ENCODE measurements around the gene ADPRH. TPM values are rescaled to one million over a fixed set of nuclear protein-coding genes. Genes with fewer than 3 reads are reported as not detected.

ADPRH gene
- total RNA-seq, 1 experiment from 2014 or later: 0.69 TPM

- Histone ChIP-seq H3K36me3 (no peaks in the 10 kb centered on the region), H3K27me3 (no peaks in the 10 kb centered on the region), H3K4me3 (no peak overlapping the region), H3K9me3 (no peaks in the 10 kb centered on the region)
- no peak for DNase-seq
These were observed 51.6 kb downstream of the ADPRH start for GRCh38 chr3:119630880-119631329.

DNA sequence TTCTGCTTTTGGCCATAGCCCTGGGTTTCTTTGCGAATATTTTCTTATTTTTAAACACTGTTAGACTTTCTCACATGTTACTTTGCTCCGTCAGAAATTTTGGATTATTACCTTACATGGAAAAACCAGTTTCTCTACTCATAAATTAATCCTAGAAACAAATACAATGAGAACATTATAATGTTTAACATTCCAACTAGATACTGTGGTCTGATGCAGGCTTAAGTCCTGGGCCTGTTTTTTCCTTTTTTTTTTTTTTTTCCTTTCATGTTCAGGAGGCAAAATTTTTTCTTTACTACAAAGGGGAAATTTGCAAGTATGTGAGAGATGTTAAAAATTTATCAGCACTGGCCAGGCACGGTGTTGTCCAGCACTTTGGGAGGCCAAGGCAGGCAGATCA, 52.2 kb downstream of the ADPRH start:
- no peak for DNase-seq
- H3K27me3 ChIP-seq: no peaks in the 10 kb centered on the region
- no peaks in the 10 kb centered on the region for H3K36me3 ChIP-seq
- no peak overlapping the region for H3K4me3 ChIP-seq
- H3K9me3 ChIP-seq: no peaks in the 10 kb centered on the region

- no peaks in the 10 kb centered on the region for H3K27me3 ChIP-seq
- no peak for DNase-seq
- no peak overlapping the region for H3K4me3 ChIP-seq
- no peaks in the 10 kb centered on the region for H3K9me3 ChIP-seq
- no peaks in the 10 kb centered on the region for H3K36me3 ChIP-seq
These were observed 52.9 kb downstream of the ADPRH start for GRCh38 chr3:119632216-119632615.

DNA sequence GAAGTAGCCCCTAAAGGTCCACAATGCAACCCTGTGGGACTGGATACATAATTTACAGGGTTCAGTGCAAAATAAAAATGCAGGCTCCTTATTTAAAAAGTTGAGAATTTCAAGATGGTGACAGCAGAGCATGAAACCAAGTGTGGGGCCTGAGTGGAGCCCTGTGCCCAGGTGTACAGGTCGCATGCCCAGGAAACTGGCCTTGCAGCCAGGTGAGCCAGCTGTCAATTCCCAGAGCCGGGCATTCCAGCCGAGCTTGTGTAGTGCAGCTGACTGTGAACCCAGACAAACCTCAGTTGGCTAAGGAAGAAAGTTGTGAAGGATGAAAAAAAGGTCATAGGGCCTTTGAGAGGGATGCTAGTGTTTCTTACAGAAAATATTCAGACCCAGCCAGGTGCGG, 53.5 kb downstream of the ADPRH start:
- Histone ChIP-seq H3K36me3 (no peaks in the 10 kb centered on the region), H3K27me3 (no peaks in the 10 kb centered on the region), H3K4me3 (no peak overlapping the region), H3K9me3 (no peaks in the 10 kb centered on the region)
- no peak for DNase-seq

- Histone ChIP-seq H3K9me3 (no peaks in the 10 kb centered on the region), H3K4me3 (no peak overlapping the region), H3K27me3 (no peaks in the 10 kb centered on the region), H3K36me3 (no peaks in the 10 kb centered on the region)
- no peak for DNase-seq
These were observed 56.4 kb downstream of the ADPRH start for GRCh38 chr3:119635719-119636118.

GRCh38 chr3:119636249-119636648, 57.0 kb downstream of the ADPRH start:
- Histone ChIP-seq H3K9me3 (no peaks in the 10 kb centered on the region), H3K27me3 (no peaks in the 10 kb centered on the region), H3K4me3 (no peak overlapping the region), H3K36me3 (no peaks in the 10 kb centered on the region)
- no peak for DNase-seq

DNA sequence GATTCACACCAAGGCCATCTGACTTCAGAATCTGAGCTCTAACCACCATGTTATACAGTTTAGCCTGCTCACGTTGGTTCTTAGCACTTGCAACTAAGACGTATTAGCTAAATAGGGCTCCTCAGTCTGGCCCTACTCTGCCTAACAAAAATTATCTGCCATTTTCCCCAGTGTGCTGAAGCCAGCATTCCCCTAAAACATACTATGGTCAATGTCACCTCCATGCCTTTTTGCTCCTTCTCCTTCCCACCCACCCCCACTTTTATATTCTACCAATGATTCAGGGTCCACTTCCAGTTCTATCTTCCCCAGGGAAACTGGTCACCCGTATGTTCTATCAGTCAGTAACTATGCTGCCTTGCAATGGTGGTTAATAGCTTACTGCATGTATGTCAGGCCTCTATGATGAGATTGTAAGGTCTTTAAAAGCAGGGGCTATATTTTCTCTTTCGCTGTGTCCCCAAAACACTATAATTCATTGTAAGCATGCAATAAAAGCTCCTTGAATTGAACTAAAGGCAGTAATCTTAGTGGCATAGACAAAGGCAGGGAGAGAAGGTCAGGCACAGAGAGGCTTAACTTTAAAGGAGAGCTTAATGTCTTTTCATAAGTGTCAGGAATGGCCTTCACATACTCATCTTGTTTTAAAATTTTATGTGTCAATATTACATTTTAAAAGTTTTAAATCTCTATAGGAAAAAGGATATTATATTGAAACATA, 57.8 kb downstream of the ADPRH start:
- Histone ChIP-seq H3K4me3 (no peak overlapping the region), H3K36me3 (no peaks in the 10 kb centered on the region), H3K9me3 (no peaks in the 10 kb centered on the region), H3K27me3 (no peaks in the 10 kb centered on the region)
- no peak for DNase-seq

GRCh38 chr3:119637679-119638477, 58.6 kb downstream of the ADPRH start:
- Histone ChIP-seq H3K36me3 (no peaks in the 10 kb centered on the region), H3K9me3 (no peaks in the 10 kb centered on the region), H3K27me3 (no peaks in the 10 kb centered on the region), H3K4me3 (no peak overlapping the region)
- peak; percentile 60 for DNase-seq

Other genes with a start within 250 kb of the ADPRH start
- 27.9 and 37.9 TPM in 2 replicates for gene TMEM39A, start 115.9 kb upstream of the ADPRH start, total RNA-seq (2014; rRNA removed; shearing (Covaris generic); ENCODE audit: low replicate concordance)
- 12.4 and 24.8 TPM in 2 replicates for gene POGLUT1, start 110.5 kb upstream of the ADPRH start, total RNA-seq (2014; rRNA removed; shearing (Covaris generic); ENCODE audit: low replicate concordance)
- 73.8 and 95.4 TPM in 2 replicates for gene TIMMDC1, start 80.9 kb upstream of the ADPRH start, total RNA-seq (2014; rRNA removed; shearing (Covaris generic); ENCODE audit: low replicate concordance)
- not detected in 2 replicates for gene CD80, start 19.9 kb upstream of the ADPRH start, total RNA-seq (2014; rRNA removed; shearing (Covaris generic); ENCODE audit: low replicate concordance)
- not detected in 2 replicates for gene PLA1A, start 18.4 kb downstream of the ADPRH start, total RNA-seq (2014; rRNA removed; shearing (Covaris generic); ENCODE audit: low replicate concordance)
- gene POPDC2, start 81.1 kb downstream of the ADPRH start, total RNA-seq (2014; rRNA removed; shearing (Covaris generic); ENCODE audit: low replicate concordance): 0.07 TPM in 1 of 2 replicates, not detected in the other
- gene COX17, start 97.9 kb downstream of the ADPRH start, total RNA-seq (2014; rRNA removed; shearing (Covaris generic); ENCODE audit: low replicate concordance): 1.7 and 15.3 TPM in 2 replicates
- gene CFAP91, start 123.5 kb downstream of the ADPRH start, total RNA-seq (2014; rRNA removed; shearing (Covaris generic); ENCODE audit: low replicate concordance): 0.47 and 1.1 TPM in 2 replicates
- not detected in 2 replicates for gene NR1I2, start 202.6 kb downstream of the ADPRH start, total RNA-seq (2014; rRNA removed; shearing (Covaris generic); ENCODE audit: low replicate concordance)

Data from MG63 (cell line).